CD4-positive, alpha-beta T cell (primary cell): ENCODE data around the gene CHADL. TPM values are rescaled to one million over a fixed set of nuclear protein-coding genes. Genes with fewer than 3 reads are reported as not detected.

Source experiments
- ATAC-seq: fragments of 200-7000 bp; cut with Tn5 transposase; one replicate; pipeline ENCODE4 v1.10.0; 2022; ENCODE audit warnings: mild to moderate bottlenecking; ENCODE audit not compliant: poor library complexity
- CTCF ChIA-PET: fragments of 350-600 bp; sonication (Branson Sonifier 250); formaldehyde crosslinking; loops from one replicate; lab custom pipeline; 2021; ENCODE audit warnings: antibody characterized with exemption, inconsistent platforms; lab: Charles Lee
- POLR2A ChIA-PET: fragments of 350-600 bp; sonication (Branson Sonifier 250); formaldehyde crosslinking; loops from one replicate; lab custom pipeline; 2021; ENCODE audit warnings: antibody characterized with exemption, inconsistent platforms; lab: Charles Lee
- DNase-seq, 14 experiments: peaks; one replicate each; pipeline ENCODE4 v3.0.0-alpha.2; 2013 to 2020; ENCODE audit warnings: mixed read lengths in 2 of 14
- H3K27ac ChIP-seq, 2 donors: one replicate each; pipeline versions ENCODE4 v1.5.1 to v1.7.0; 2013; ENCODE audit warnings: low read length in 2 of 2, low read depth in 1 of 2, mild to moderate bottlenecking in 1 of 2
- H3K27me3 ChIP-seq, 2 experiments: 1 replicate in 1 of 2; 2 replicates in 1 of 2; pipeline versions ENCODE4 v1.6.1 to v1.7.0; 2013; ENCODE audit warnings: low read length in 2 of 2, control low read depth in 1 of 2, mild to moderate bottlenecking in 1 of 2, moderate library complexity in 1 of 2; ENCODE audit not compliant: insufficient read depth in 2 of 2, control insufficient read depth in 1 of 2
- H3K36me3 ChIP-seq: one replicate; pipeline ENCODE4 v1.6.1; 2013; ENCODE audit warnings: low read length, control low read depth; ENCODE audit not compliant: insufficient read depth
- H3K4me1 ChIP-seq: one replicate; pipeline ENCODE4 v1.6.1; 2013; ENCODE audit warnings: low read length, control low read depth; ENCODE audit not compliant: insufficient read depth
- H3K4me3 ChIP-seq: one replicate; pipeline ENCODE4 v1.5.1; 2013; ENCODE audit warnings: mild to moderate bottlenecking, low read length, moderate library complexity
- H3K9me3 ChIP-seq, 2 experiments: 1 replicate in 1 of 2; 2 replicates in 1 of 2; pipeline versions ENCODE4 v1.6.1 to v1.7.0; 2013; ENCODE audit warnings: low read length in 2 of 2, mild to moderate bottlenecking in 2 of 2, control low read depth in 1 of 2, moderate library complexity in 1 of 2; ENCODE audit not compliant: control insufficient read depth in 1 of 2, insufficient read depth in 1 of 2
- H3K27ac Mint-ChIP-seq: one replicate; pipeline ENCODE4 v1.8.0; 2020; ENCODE audit warnings: mixed read lengths
- H3K27me3 Mint-ChIP-seq: one replicate; pipeline ENCODE4 v1.8.0; 2021; ENCODE audit warnings: mixed read lengths
- H3K36me3 Mint-ChIP-seq: one replicate; pipeline ENCODE4 v1.8.0; 2021; ENCODE audit warnings: low read depth, mixed read lengths
- H3K4me1 Mint-ChIP-seq: one replicate; pipeline ENCODE4 v1.8.0; 2021; ENCODE audit warnings: low read depth, mixed read lengths
- H3K4me3 Mint-ChIP-seq: one replicate; pipeline ENCODE4 v1.8.0; 2020; ENCODE audit warnings: mild to moderate bottlenecking, mixed read lengths
- H3K9me3 Mint-ChIP-seq: one replicate; pipeline ENCODE4 v1.8.0; 2020; ENCODE audit warnings: mixed read lengths
- CTCF ChIP-seq: fragments of 200-600 bp; IDR thresholded peaks from one replicate; pipeline ENCODE4 v1.8.0; 2022; ENCODE audit warnings: antibody characterized with exemption, mild to moderate bottlenecking
- intact Hi-C, 2 experiments: fragments of 100-400 bp; cut with DNase I in 1 of 2; cut with micrococcal nuclease in 1 of 2; formaldehyde crosslinking; loops; one replicate each; pipeline versions ENCODE4 v1.15.1 to v1.9.0; 2023 to 2025; cut with DNase I, micrococcal nuclease
- total RNA-seq, 174 experiments: library from RNA in 2 of 174; stranded (reverse) in 2 of 174; gene quantifications; one replicate each; pipeline ENCODE4 v1.2.3 and lab custom pipeline; 2021 to 2026

Gene CHADL
- total RNA-seq, 2 experiments from 2014 or later, result 1.7 to 1.8 TPM

DNA sequence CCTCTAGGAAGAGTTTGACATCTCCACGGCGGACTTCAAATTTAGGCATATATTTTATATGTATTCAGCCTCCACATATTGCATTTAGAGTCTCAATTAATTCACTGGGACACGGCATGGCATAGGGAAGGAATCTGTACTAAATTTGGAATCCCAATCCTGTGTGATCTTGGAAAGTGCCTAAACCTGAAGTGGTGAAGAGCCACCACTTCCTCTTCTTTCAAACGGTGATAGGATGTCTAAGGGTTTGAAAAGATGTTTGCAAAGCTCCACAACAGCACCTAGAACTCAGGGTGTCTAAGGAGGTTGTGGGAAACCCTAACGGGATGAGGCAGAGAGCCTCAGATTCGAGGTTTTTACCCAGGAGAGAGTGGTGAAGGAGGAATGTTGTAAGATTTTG is 36.7 kb downstream of the CHADL start:
- no peak for ATAC-seq
- no peak for TF ChIP-seq CTCF
- H3K27me3 Mint-ChIP-seq, result no peaks in the 10 kb centered on the region
- no peaks in the 10 kb centered on the region for H3K9me3 ChIP-seq
- peaks cover 14% of the 10 kb centered on the region for H3K36me3 Mint-ChIP-seq
- peaks cover 22% of the 10 kb centered on the region for H3K4me1 Mint-ChIP-seq
- POLR2A ChIA-PET, result no interaction called here
- peak overlapping the region; percentile 80 for H3K4me3 Mint-ChIP-seq
- CTCF ChIA-PET, result no interaction called here
- peaks cover 0 to 6% of the 10 kb centered on the region in 2 experiments for H3K27me3 ChIP-seq
- no peak overlapping the region for H3K4me3 ChIP-seq
- no peak overlapping the region for H3K27ac Mint-ChIP-seq
- peaks cover 23% of the 10 kb centered on the region for H3K4me1 ChIP-seq
- no peak for DNase-seq
- H3K27ac ChIP-seq, result no peak overlapping the region
- no peaks in the 10 kb centered on the region for H3K9me3 Mint-ChIP-seq
- intact Hi-C loops, result loop anchor here in 1 of 2 experiments (2.0 to 5.0 kb wide), 2 partner anchors 33 to 251 kb away; no protein-coding TSS in a partner anchor
- H3K36me3 ChIP-seq, result no peaks in the 10 kb centered on the region

DNA sequence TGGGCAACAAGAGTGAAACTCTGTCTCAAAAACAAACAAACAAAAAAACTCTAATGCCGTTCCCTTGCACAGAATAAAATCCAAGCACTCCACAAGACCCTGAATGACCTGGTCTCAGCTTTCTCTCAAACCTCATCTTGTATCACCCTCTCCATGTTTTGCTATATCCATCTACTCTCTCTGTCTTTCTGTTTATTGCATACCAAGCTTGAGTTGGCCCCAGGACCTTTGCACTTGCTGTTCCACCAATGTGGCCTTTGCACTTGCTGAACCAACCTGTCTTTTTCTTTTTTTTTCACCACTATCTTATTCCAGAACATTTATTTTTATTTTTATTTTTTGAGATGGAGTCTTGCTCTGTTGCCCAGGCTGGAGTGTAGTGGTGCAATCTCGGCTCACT is 37.6 kb downstream of the CHADL start:
- H3K36me3 ChIP-seq, result no peaks in the 10 kb centered on the region
- no peak overlapping the region for H3K4me3 Mint-ChIP-seq
- DNase-seq, result no peak
- H3K27me3 ChIP-seq, result peaks cover 0 to 6% of the 10 kb centered on the region in 2 experiments
- ChIA-PET CTCF (no interaction called here), POLR2A (interaction anchor here (0.6 kb wide), 1 partner anchor 82 kb away, joined by 3 read pairs; no protein-coding TSS in a partner anchor)
- no peak for TF ChIP-seq CTCF
- no peak overlapping the region for H3K27ac ChIP-seq
- peaks cover 26% of the 10 kb centered on the region for H3K4me1 ChIP-seq
- H3K27ac Mint-ChIP-seq, result no peak overlapping the region
- H3K27me3 Mint-ChIP-seq, result no peaks in the 10 kb centered on the region
- H3K9me3 ChIP-seq, result no peaks in the 10 kb centered on the region
- H3K9me3 Mint-ChIP-seq, result no peaks in the 10 kb centered on the region
- ATAC-seq, result no peak
- H3K4me1 Mint-ChIP-seq, result peaks cover 27% of the 10 kb centered on the region
- H3K4me3 ChIP-seq, result no peak overlapping the region
- intact Hi-C loops, result loop anchor here in 1 of 2 experiments (5.0 kb wide), 1 partner anchor 34 kb away; no protein-coding TSS in a partner anchor
- peaks cover 9% of the 10 kb centered on the region for H3K36me3 Mint-ChIP-seq

DNA sequence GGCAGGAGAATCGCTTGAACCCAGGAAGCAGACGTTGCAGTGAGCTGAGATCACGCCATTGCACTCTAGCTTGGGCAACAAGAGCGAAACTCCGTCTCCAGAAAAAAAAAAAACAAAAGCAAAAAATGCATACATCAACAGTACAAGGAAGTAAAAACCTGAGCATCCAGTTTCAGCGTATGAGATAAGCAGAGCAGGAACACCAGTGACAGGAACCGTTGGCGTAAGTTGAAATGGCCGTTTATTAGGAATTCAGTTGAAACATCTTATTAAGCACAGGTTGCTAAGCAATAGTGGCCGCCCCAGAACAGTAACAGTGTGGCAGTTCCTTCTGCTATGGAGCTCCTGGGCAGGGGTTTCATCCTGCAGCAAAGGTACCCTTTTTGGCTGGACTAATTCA is 39.6 kb downstream of the CHADL start:
- no peak overlapping the region for H3K4me3 Mint-ChIP-seq
- ChIA-PET POLR2A (no interaction called here), CTCF (no interaction called here)
- H3K4me1 ChIP-seq, result peaks cover 33% of the 10 kb centered on the region
- no peaks in the 10 kb centered on the region for H3K9me3 ChIP-seq
- DNase-seq (no peak), ATAC-seq (no peak)
- H3K27ac Mint-ChIP-seq, result no peak overlapping the region
- peaks cover 0 to 6% of the 10 kb centered on the region in 2 experiments for H3K27me3 ChIP-seq
- H3K27me3 Mint-ChIP-seq, result no peaks in the 10 kb centered on the region
- H3K36me3 ChIP-seq, result no peaks in the 10 kb centered on the region
- H3K36me3 Mint-ChIP-seq, result peaks cover 9% of the 10 kb centered on the region
- H3K9me3 Mint-ChIP-seq, result no peaks in the 10 kb centered on the region
- H3K27ac ChIP-seq, result no peak overlapping the region
- TF ChIP-seq CTCF, result no peak
- H3K4me1 Mint-ChIP-seq, result peaks cover 27% of the 10 kb centered on the region
- intact Hi-C loops, result loop anchor here in 1 of 2 experiments (5.0 kb wide), 1 partner anchor 36 kb away; no protein-coding TSS in a partner anchor
- no peak overlapping the region for H3K4me3 ChIP-seq
